Activated naive CD4-positive, alpha-beta T cell treated with anti-CD3 and anti-CD28 coated beads, Interleukin-2, amount 50 U/mL, for 24 hours (primary cell): ENCODE results near the gene CFAP251.

Experiments used
- H3K27ac Mint-ChIP-seq: one replicate; pipeline ENCODE4 v1.8.0; 2021; ENCODE audit warnings: mild to moderate bottlenecking, mixed read lengths
- H3K27me3 Mint-ChIP-seq: one replicate; pipeline ENCODE4 v1.8.0; 2021; ENCODE audit warnings: mixed read lengths
- H3K36me3 Mint-ChIP-seq: one replicate; pipeline ENCODE4 v1.8.0; 2021; ENCODE audit warnings: mixed read lengths
- H3K4me1 Mint-ChIP-seq: one replicate; pipeline ENCODE4 v1.8.0; 2021; ENCODE audit warnings: mixed read lengths
- H3K4me3 Mint-ChIP-seq: one replicate; pipeline ENCODE4 v1.8.0; 2021; ENCODE audit warnings: mild to moderate bottlenecking, mixed read lengths
- H3K9me3 Mint-ChIP-seq: one replicate; pipeline ENCODE4 v1.8.0; 2021; ENCODE audit warnings: mixed read lengths

The CFAP251 gene

DNA sequence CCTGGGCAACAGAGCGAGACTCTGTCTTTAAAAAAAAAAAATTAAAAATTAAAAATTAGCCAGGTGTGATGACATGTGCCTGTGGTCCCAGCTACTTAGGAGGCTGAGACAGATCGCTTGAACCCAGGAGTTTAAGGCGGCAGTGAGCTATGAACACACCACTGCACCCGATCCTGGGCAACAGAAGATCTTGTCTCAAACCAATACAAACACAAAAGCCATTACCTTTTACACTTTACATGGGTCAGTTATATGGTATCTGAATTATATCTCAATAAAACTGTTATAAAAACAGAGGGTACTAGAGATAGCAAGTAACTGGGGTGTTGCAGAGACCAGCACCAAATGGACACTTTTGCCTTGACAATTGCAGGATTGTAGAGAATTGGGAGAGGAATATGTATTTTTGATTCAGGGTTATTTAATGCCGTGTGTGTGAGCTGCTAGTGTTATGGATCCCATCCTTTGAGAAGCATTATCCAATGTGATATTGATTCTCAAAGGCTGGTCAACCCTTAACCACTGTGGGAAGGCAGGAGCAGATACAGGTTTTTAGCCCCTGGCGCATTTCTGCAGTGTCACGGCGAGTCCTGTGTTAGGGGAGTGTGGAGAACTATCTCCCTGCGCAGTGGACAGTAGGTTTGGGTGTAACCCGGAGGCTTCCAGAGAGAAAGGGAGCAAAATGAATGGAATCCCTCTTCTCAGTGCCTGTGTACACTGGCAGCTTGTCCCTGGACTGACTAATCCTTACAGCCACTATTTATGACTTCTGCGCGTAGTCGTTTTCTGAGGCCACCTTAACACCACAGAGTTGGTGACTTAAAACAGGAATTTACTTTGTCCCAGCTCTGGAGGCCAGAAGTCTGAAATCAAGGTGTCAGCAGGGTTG, 25.5 kb upstream of the CFAP251 start:
- H3K27ac Mint-ChIP-seq, result no peak overlapping the region
- no peaks in the 10 kb centered on the region for H3K27me3 Mint-ChIP-seq
- H3K4me3 Mint-ChIP-seq, result no peak overlapping the region
- H3K9me3 Mint-ChIP-seq, result no peaks in the 10 kb centered on the region
- H3K4me1 Mint-ChIP-seq, result peaks cover 42% of the 10 kb centered on the region
- peaks cover 15% of the 10 kb centered on the region for H3K36me3 Mint-ChIP-seq

DNA sequence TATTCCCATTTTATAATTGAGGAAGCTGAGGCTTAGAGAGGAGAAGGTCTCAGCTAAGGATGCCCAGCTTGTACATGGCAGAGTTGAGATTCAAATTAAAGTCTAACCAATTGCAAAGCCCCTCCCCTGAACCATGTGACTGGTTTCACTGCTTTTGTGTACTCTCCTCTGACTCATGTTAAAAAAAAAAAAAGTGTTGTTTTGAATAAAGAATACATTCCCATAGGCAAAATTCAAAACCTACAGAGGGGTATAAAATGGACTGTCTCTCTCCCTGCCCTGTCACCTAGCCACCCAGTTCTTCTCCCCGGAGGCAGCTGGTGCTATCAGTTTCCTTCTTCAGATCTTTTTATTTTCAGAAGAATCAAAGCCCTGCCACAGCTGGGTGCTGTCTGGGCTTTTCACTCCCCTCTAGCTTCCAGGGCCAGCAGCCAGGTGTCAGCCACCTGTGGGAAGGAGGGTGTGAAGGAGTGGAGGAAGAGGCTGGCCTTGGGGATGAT, 24.4 kb upstream of the CFAP251 start:
- Mint-ChIP-seq H3K4me1 (peaks cover 34% of the 10 kb centered on the region), H3K36me3 (peaks cover 15% of the 10 kb centered on the region), H3K27me3 (no peaks in the 10 kb centered on the region), H3K9me3 (no peaks in the 10 kb centered on the region), H3K4me3 (peak overlapping the region; percentile 64), H3K27ac (peak overlapping the region; percentile 77)

DNA sequence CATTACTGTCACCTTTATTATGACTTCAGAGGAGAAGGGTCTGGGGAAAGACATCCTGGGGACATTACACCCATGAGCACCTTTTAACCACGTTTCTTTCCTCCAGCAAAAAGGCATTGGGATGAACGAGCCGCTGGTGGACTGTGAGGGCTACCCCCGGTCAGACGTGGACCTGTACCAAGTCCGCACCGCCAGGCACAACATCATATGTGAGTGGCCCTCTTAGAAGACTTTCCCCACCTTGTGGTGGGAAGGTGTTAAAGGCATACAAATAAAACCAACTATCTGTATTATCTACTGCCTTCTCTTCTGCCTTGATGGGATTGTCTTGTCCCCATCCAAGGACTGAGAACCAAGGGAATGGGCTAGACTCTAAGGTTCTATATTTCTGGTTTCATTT, 23.8 kb upstream of the CFAP251 start:
- H3K27me3 Mint-ChIP-seq, result no peaks in the 10 kb centered on the region
- no peak overlapping the region for H3K4me3 Mint-ChIP-seq
- peaks cover 28% of the 10 kb centered on the region for H3K4me1 Mint-ChIP-seq
- H3K36me3 Mint-ChIP-seq, result peaks cover 13% of the 10 kb centered on the region
- H3K27ac Mint-ChIP-seq, result peak overlapping the region; percentile 77
- no peaks in the 10 kb centered on the region for H3K9me3 Mint-ChIP-seq

DNA sequence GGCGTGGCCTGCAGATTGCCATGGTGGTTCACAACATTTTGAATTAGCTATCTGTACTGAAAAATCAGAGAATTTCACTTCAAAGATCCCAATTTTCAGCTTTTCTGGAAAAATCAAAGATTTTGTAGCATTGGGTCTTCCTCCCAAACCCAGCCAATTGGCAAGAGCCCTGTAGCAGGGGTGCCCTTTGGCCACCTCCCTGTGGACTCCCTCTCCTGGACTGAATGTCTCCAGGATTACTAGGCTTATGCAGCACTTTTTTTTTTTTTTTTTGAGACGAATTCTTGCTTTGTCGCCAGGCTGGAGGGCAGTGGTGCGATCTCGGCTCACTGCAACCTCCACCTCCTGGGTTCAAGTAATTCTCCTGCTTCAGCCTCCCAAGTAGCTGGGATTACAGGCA, 20.1 kb upstream of the CFAP251 start:
- H3K9me3 Mint-ChIP-seq, result no peaks in the 10 kb centered on the region
- no peak overlapping the region for H3K4me3 Mint-ChIP-seq

DNA sequence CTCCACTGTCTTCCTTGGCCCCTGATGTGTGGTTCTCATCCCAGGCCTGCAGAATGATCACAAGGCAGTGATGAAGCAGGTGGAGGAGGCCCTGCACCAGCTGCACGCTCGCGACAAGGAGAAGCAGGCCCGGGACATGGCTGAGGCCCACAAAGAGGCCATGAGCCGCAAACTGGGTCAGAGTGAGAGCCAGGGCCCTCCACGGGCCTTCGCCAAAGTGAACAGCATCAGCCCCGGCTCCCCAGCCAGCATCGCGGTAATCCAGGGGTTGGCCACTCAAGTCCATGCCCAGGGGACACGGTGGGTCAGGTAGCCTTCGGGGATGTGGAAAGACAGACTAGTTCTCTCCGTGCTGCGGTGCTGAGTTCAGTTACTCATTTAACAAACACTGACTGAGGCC, 18.8 kb upstream of the CFAP251 start:
- Mint-ChIP-seq H3K36me3 (peaks cover 6% of the 10 kb centered on the region), H3K4me3 (no peak overlapping the region), H3K27me3 (no peaks in the 10 kb centered on the region), H3K27ac (no peak overlapping the region), H3K4me1 (peaks cover 4% of the 10 kb centered on the region), H3K9me3 (no peaks in the 10 kb centered on the region)

More for the DNA sequence above, 20.1 kb upstream of the CFAP251 start:
- peaks cover 11% of the 10 kb centered on the region for H3K36me3 Mint-ChIP-seq
- H3K27ac Mint-ChIP-seq, result no peak overlapping the region
- H3K27me3 Mint-ChIP-seq, result no peaks in the 10 kb centered on the region
- H3K4me1 Mint-ChIP-seq, result peaks cover 17% of the 10 kb centered on the region

DNA sequence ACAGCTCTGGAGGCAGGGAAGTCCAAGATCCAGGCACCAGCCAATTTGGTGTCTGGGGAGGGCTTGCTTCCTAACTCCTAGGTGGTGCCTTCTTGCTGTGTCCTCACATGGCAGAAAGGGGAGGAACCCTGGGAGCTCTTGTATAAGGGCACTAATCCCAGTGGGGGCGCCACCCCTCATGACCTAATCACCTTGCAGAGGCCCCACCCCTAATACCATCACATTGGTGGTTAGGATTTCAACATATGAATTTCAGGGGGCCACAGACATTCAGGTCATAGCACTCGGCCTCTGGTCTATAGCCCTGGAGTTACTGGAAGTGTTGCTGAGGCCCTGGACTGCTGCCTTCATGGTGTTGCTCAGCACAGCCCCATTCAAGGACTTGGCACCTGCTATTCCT, 15.2 kb upstream of the CFAP251 start:
- Mint-ChIP-seq H3K27ac (no peak overlapping the region), H3K4me1 (peaks cover 5% of the 10 kb centered on the region), H3K9me3 (no peaks in the 10 kb centered on the region), H3K36me3 (no peaks in the 10 kb centered on the region), H3K27me3 (no peaks in the 10 kb centered on the region), H3K4me3 (no peak overlapping the region)

DNA sequence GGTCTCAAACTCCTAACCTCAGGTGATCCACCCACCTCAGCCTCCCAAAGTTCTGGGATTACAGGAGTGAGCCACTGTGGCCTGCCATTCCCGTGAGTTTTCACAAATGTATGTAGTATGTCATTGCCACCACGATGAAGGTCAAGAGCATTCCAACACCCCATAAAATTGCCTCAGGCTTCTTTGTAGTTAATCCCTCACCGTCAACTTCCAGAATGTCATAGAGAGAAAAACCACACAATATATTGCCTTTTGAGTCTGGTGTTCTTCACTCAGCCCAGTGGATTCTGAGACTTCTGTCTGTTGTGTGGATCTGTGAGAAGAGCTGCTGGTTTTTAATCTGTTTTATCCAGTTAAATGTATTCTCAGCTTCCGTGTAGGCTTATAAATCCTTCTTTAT, 12.6 kb upstream of the CFAP251 start:
- H3K27ac Mint-ChIP-seq, result no peak overlapping the region
- peaks cover 9% of the 10 kb centered on the region for H3K36me3 Mint-ChIP-seq
- H3K9me3 Mint-ChIP-seq, result no peaks in the 10 kb centered on the region
- no peaks in the 10 kb centered on the region for H3K27me3 Mint-ChIP-seq
- H3K4me1 Mint-ChIP-seq, result peaks cover 11% of the 10 kb centered on the region
- H3K4me3 Mint-ChIP-seq, result no peak overlapping the region

DNA sequence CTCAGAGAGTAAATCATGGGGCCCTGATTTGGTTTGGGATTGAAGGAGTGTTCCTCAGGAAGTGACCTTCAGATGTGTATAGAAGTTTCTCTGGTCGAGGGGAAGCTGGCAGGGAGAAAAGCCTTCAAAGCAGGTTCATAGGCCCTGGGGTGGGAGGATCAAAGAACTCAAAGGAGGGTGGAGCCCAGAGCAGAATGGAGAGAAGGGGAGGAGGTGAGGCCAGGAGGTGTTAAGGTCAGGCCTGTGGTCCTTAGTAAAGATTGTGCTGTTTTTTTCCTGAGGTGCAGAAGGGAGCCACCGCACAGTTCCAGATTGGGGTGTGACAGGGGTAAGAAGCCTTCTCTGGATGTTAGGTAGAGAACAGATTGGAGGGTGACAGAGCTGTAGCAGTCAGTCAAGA, 9.7 kb upstream of the CFAP251 start:
- H3K27ac Mint-ChIP-seq, result no peak overlapping the region
- no peak overlapping the region for H3K4me3 Mint-ChIP-seq
- no peaks in the 10 kb centered on the region for H3K27me3 Mint-ChIP-seq
- peaks cover 16% of the 10 kb centered on the region for H3K36me3 Mint-ChIP-seq
- no peaks in the 10 kb centered on the region for H3K9me3 Mint-ChIP-seq
- peaks cover 16% of the 10 kb centered on the region for H3K4me1 Mint-ChIP-seq

DNA sequence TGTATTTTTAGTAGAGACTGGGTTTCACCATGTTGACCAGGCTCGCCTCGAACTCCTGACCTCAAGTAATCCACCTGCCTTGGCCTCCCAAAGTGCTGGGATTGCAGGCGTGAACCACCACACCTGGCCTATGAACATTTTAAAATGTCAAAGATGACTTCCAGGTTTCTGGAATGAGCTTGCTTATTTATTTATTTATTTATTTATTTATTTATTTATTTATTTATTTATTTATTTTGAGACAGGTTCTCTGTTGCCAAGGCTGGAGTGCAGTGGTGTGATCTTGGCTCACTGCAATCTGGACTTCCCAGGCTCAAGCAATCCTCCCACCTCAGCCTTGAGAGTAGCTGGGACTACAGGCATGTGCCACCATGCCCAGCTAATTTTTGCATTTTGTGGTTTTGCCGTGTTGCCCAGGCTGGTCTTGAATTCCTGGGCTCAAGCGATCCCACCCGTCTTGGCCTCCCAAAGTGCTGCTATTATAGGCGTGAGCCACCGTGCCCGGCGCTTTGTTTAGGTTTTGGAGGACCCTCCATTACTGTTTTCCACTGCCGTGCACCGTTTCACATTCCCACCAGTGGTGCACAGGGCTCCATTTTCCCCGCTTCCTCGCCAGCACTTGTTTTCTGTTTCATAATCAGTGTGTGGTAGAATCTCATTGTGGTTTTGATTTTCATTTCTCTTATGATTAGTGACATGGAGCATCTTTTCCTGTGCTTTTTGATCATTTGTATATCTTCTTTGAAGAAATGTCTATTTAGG, 6.4 kb upstream of the CFAP251 start:
- H3K36me3 Mint-ChIP-seq, result peaks cover 16% of the 10 kb centered on the region
- peak overlapping the region; percentile 31 for H3K27ac Mint-ChIP-seq
- H3K27me3 Mint-ChIP-seq, result no peaks in the 10 kb centered on the region
- peaks cover 16% of the 10 kb centered on the region for H3K4me1 Mint-ChIP-seq
- no peak overlapping the region for H3K4me3 Mint-ChIP-seq
- no peaks in the 10 kb centered on the region for H3K9me3 Mint-ChIP-seq

DNA sequence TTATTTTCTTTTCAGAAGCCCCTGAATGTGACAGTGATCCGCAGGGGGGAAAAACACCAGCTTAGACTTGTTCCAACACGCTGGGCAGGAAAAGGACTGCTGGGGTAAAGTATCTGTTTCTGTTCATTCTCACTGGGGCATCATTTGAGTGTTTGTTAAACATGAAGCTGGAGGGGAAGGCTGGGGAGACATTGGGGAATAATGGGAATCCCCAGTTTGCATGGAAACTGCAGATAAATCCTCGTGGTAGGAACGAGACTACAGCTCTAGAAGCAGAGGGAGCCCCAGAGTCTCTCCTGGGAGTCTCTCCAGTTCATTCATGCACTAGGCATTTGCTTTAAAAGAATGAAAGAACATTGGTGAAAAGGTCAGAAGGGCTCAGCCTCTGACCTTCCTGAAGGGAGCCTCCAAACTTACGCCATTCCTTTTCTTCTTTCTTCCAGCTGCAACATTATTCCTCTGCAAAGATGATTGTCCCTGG, 2.5 kb upstream of the CFAP251 start:
- H3K9me3 Mint-ChIP-seq, result no peaks in the 10 kb centered on the region
- H3K27ac Mint-ChIP-seq, result no peak overlapping the region
- H3K27me3 Mint-ChIP-seq, result no peaks in the 10 kb centered on the region
- peaks cover 8% of the 10 kb centered on the region for H3K36me3 Mint-ChIP-seq
- no peak overlapping the region for H3K4me3 Mint-ChIP-seq
- peaks cover 17% of the 10 kb centered on the region for H3K4me1 Mint-ChIP-seq

DNA sequence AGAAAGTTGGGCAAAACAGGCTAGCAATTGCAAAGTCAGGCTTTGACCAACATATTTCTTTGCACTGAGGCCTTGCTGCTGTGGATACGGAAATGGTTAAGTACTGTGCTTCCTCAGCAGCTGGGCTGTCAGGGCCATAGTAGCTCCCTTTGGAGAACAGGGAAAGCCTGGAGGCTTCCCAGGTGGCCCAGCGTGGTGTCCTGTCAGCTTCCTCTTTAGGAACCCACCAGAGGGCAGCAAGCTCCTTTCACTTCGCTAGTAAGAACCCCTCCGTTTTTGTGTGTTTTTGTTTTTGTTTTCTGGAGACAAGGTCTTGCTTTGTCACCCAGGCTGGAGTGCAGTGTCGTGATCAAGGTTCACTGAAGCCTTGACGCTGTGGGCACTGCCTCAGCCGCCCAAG, 1.7 kb upstream of the CFAP251 start:
- H3K4me1 Mint-ChIP-seq, result peaks cover 17% of the 10 kb centered on the region
- H3K4me3 Mint-ChIP-seq, result no peak overlapping the region
- no peaks in the 10 kb centered on the region for H3K9me3 Mint-ChIP-seq
- H3K36me3 Mint-ChIP-seq, result peaks cover 5% of the 10 kb centered on the region
- H3K27ac Mint-ChIP-seq, result peak overlapping the region; percentile 92
- H3K27me3 Mint-ChIP-seq, result no peaks in the 10 kb centered on the region

DNA sequence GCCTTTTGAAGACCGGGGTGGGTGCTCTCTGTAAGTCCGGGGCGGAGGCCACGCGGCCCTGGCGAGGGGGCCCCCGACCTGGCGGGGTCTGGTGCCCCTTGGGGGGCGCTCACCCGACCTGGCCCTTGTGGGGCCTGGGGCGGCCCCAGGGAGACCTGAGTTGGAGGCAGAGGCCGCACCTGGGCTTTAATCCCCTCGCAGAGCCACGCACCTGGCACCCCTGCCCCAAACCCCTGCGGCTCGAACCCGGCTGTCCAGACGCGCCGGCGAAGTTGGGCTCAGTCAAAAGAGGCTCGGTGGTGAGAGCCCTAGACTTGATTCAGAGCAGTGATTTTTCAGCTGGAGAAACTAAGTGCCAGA, 267 bp downstream of the CFAP251 start:
- Mint-ChIP-seq H3K27ac (no peak overlapping the region), H3K4me3 (peak overlapping the region; percentile 88), H3K9me3 (no peaks in the 10 kb centered on the region), H3K27me3 (no peaks in the 10 kb centered on the region), H3K36me3 (peaks cover 2% of the 10 kb centered on the region), H3K4me1 (peaks cover 13% of the 10 kb centered on the region)

DNA sequence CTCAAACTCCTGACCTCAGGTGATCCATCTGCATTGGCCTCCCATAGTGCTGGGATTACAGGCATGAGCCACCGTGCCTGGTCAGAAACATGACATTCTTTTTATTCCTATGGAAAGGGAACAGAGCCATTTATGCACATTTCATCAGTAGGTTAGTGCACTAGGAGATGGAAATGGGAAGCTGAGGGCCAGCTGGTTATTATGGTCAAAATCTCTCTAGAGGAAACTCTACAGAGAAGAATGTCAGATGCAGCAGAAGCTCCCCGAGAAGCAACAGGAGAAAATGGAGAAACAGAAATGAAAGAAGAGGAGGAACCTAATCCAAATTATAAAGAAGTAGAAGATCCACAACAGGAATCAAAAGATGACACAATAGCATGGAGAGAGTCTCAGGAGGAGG, 2.7 kb downstream of the CFAP251 start:
- H3K36me3 Mint-ChIP-seq, result peaks cover 2% of the 10 kb centered on the region
- no peaks in the 10 kb centered on the region for H3K27me3 Mint-ChIP-seq
- H3K4me3 Mint-ChIP-seq, result no peak overlapping the region
- H3K4me1 Mint-ChIP-seq, result peaks cover 13% of the 10 kb centered on the region
- H3K27ac Mint-ChIP-seq, result no peak overlapping the region
- no peaks in the 10 kb centered on the region for H3K9me3 Mint-ChIP-seq

DNA sequence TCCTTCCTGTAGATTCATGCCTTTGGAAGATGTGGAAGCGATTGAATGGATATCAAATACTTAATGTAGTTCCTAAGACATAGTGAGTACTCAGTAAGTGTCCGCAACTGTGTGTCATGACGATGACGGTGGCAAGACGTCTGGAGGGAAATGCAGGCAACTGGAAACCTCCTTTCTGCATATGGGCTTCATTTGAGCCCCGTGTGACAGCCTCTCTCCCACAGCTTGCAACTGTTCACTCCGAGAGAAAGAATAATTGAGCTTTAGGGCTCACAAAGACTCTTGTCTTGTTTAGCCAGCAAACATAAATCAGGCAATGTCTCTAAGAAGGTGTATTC, 6.9 kb downstream of the CFAP251 start:
- no peaks in the 10 kb centered on the region for H3K27me3 Mint-ChIP-seq
- no peaks in the 10 kb centered on the region for H3K36me3 Mint-ChIP-seq
- no peaks in the 10 kb centered on the region for H3K4me1 Mint-ChIP-seq
- H3K4me3 Mint-ChIP-seq, result no peak overlapping the region
- no peaks in the 10 kb centered on the region for H3K9me3 Mint-ChIP-seq
- no peak overlapping the region for H3K27ac Mint-ChIP-seq

DNA sequence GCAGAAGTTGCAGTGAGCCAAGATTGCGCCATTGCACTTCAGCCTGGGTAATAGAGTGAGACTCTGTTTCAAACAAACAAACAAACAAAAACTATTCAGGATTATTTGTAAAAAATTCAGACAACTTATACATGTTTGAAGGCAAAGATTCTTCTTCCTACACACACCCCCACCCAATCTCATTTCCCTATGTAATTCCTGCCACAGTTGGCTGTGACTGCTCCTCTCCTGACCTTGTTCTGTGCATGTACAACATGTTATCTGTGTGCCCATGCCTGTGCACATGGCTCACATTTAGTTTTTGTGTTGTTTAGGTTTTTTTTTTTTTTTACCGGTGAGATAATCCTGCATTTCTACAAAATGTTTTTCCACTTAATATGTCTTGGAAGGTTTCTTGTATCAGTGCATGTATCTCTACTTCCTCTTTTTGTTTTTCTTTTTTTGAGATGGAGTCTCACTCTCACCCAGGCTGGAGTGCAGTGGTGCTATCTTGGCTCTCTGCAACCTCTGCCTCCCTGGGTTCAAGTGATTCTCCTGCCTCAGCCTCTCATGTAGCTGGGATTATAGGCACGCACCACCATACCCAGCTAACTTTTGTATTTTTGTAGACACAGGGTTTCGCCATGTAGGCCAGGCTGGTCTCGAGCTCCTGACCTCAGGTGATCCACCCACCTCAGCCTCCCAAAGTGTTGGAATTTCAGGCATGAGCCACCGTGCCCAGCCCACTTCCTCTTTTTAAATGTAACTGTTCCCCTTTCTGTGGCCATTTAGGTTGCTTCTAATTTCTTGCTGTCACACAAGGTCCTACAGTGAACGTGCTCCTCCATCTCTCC, 8.7 kb downstream of the CFAP251 start:
- Mint-ChIP-seq H3K4me3 (no peak overlapping the region), H3K9me3 (no peaks in the 10 kb centered on the region), H3K4me1 (no peaks in the 10 kb centered on the region), H3K27ac (no peak overlapping the region), H3K36me3 (no peaks in the 10 kb centered on the region), H3K27me3 (no peaks in the 10 kb centered on the region)
